ENCODE data around the gene FBXW12.

Gene FBXW12

DNA sequence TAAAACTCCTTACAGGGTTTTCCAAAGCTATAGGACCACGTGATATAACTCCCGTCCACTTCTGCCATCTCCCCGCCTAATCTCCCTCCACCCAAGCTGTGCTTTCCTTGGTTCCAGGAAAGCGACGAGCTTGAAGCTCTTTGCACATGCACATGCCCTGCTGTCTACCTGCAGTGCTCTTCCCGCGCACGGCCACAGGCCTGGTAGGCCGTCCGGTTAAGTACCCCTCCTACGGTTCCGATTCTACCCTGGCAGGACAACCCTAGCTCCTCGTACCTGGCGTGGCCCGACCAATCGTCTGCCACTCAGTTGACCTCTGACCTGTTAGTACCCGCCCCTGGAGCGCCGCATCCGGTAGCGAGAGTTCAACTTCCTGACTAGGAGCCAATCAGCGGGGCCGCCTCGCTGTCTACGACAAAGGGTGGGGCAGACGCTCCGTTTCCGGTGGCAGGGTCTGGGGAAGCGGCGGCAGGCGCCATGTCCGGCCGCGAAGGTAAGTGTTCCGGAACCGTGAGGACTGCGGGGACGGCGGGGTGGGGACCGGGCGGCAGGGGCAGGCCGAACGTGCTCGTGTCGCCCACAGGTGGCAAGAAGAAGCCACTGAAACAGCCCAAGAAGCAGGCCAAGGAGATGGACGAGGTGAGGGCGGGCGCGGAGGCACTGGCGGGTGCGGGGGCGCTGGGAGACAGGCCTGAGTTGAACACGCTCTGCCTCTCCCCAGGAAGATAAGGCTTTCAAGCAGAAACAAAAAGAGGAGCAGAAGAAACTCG lies 68.0 kb downstream of the FBXW12 start, which contains the start of the genes CCDC51 and TMA7 (continued):
- TF ChIP-seq PRDM2 (tag by site-specific recombination; IDR thresholded peaks at IDR 0.05; ENCODE audit: borderline replicate concordance) (no peak), ZNF830 (tag by site-specific recombination; IDR thresholded peaks at IDR 0.05; ENCODE audit: low read depth) (no peak), ZNF354C (tag by site-specific recombination; IDR thresholded peaks at IDR 0.05; ENCODE audit: borderline replicate concordance, low read depth) (no peak), ZNF837 (tag by site-specific recombination; IDR thresholded peaks at IDR 0.05) (no peak), ZNF510 (tag by site-specific recombination; IDR thresholded peaks at IDR 0.05; ENCODE audit: insufficient replicate concordance) (no peak), ZXDB (tag by site-specific recombination; IDR thresholded peaks at IDR 0.05) (peak; percentile 86), ZNF610 (tag by site-specific recombination; IDR thresholded peaks at IDR 0.05; ENCODE audit: borderline replicate concordance) (no peak), YY1 (tag by site-specific recombination; IDR thresholded peaks at IDR 0.05) (peak; percentile 70; the same call in 1 of the 2 replicates), HIC1 (tag by site-specific recombination; IDR thresholded peaks at IDR 0.05) (peak; percentile 84), ZNF645 (tag by site-specific recombination; IDR thresholded peaks at IDR 0.05) (no peak), ZNF658 (tag by site-specific recombination; IDR thresholded peaks at IDR 0.05) (no peak), ZNF175 (tag by site-specific recombination; IDR thresholded peaks at IDR 0.05) (no peak), ZNF571 (tag by site-specific recombination; IDR thresholded peaks at IDR 0.05) (no peak), SCRT1 (tag by site-specific recombination; IDR thresholded peaks at IDR 0.05; ENCODE audit: borderline replicate concordance) (no peak), ZBTB20 (tag by site-specific recombination; IDR thresholded peaks at IDR 0.05) (peak; percentile 89), ZNF138 (tag by site-specific recombination; IDR thresholded peaks at IDR 0.05; ENCODE audit: borderline replicate concordance) (no peak)
- TF ChIP-seq, protein P1, sequence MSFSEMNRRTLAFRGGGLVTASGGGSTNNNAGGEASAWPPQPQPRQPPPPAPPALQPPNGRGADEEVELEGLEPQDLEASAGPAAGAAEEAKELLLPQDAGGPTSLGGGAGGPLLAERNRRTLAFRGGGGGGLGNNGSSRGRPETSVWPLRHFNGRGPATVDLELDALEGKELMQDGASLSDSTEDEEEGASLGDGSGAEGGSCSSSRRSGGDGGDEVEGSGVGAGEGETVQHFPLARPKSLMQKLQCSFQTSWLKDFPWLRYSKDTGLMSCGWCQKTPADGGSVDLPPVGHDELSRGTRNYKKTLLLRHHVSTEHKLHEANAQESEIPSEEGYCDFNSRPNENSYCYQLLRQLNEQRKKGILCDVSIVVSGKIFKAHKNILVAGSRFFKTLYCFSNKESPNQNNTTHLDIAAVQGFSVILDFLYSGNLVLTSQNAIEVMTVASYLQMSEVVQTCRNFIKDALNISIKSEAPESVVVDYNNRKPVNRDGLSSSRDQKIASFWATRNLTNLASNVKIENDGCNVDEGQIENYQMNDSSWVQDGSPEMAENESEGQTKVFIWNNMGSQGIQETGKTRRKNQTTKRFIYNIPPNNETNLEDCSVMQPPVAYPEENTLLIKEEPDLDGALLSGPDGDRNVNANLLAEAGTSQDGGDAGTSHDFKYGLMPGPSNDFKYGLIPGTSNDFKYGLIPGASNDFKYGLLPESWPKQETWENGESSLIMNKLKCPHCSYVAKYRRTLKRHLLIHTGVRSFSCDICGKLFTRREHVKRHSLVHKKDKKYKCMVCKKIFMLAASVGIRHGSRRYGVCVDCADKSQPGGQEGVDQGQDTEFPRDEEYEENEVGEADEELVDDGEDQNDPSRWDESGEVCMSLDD (tag by site-specific recombination; IDR thresholded peaks at IDR 0.05) = no peak
- TF ChIP-seq, protein P2, sequence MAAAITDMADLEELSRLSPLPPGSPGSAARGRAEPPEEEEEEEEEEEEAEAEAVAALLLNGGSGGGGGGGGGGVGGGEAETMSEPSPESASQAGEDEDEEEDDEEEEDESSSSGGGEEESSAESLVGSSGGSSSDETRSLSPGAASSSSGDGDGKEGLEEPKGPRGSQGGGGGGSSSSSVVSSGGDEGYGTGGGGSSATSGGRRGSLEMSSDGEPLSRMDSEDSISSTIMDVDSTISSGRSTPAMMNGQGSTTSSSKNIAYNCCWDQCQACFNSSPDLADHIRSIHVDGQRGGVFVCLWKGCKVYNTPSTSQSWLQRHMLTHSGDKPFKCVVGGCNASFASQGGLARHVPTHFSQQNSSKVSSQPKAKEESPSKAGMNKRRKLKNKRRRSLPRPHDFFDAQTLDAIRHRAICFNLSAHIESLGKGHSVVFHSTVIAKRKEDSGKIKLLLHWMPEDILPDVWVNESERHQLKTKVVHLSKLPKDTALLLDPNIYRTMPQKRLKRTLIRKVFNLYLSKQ (tag by site-specific recombination; IDR thresholded peaks at IDR 0.05; ENCODE audit: borderline replicate concordance) = no peak
- TF ChIP-seq, protein P3, sequence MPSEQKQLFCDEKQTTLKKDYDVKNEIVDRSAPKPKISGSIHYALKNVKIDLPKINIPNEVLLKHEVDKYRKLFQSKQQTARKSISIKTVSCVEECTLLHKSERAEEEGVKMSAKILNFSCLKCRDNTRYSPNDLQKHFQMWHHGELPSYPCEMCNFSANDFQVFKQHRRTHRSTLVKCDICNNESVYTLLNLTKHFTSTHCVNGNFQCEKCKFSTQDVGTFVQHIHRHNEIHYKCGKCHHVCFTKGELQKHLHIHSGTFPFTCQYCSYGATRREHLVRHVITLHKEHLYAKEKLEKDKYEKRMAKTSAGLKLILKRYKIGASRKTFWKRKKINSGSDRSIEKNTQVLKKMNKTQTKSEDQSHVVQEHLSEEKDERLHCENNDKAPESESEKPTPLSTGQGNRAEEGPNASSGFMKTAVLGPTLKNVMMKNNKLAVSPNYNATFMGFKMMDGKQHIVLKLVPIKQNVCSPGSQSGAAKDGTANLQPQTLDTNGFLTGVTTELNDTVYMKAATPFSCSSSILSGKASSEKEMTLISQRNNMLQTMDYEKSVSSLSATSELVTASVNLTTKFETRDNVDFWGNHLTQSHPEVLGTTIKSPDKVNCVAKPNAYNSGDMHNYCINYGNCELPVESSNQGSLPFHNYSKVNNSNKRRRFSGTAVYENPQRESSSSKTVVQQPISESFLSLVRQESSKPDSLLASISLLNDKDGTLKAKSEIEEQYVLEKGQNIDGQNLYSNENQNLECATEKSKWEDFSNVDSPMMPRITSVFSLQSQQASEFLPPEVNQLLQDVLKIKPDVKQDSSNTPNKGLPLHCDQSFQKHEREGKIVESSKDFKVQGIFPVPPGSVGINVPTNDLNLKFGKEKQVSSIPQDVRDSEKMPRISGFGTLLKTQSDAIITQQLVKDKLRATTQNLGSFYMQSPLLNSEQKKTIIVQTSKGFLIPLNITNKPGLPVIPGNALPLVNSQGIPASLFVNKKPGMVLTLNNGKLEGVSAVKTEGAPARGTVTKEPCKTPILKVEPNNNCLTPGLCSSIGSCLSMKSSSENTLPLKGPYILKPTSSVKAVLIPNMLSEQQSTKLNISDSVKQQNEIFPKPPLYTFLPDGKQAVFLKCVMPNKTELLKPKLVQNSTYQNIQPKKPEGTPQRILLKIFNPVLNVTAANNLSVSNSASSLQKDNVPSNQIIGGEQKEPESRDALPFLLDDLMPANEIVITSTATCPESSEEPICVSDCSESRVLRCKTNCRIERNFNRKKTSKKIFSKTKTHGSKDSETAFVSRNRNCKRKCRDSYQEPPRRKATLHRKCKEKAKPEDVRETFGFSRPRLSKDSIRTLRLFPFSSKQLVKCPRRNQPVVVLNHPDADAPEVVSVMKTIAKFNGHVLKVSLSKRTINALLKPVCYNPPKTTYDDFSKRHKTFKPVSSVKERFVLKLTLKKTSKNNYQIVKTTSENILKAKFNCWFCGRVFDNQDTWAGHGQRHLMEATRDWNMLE (tag by site-specific recombination; conservative IDR thresholded peaks at IDR 0.05; ENCODE audit: low read depth) = peak; percentile 94
